Mesenchymal stem cell (in vitro differentiated cells and primary cell): ENCODE data around the gene CHKB.
"Not testable (repeated sequence)": the region's sequence is repeated elsewhere in the genome, so short reads cannot be mapped to it uniquely, and the experiment has no call there.

Experiments
- DNase-seq: peaks from one replicate; pipeline ENCODE4 v3.0.0-alpha.2; 2013
- H2AFZ ChIP-seq: one replicate; pipeline ENCODE4 v1.6.1; 2013; ENCODE audit warnings: low read depth, mild to moderate bottlenecking, control low read depth, inconsistent platforms, low read length, moderate library complexity
- H2AK5ac ChIP-seq: 2 replicates; pipeline ENCODE4 v1.6.1; 2013; ENCODE audit warnings: low read length, moderate library complexity, mild to moderate bottlenecking, inconsistent platforms; ENCODE audit not compliant: severe bottlenecking
- H2BK120ac ChIP-seq: one replicate; pipeline ENCODE4 v1.6.1; 2013; ENCODE audit warnings: low read depth, mild to moderate bottlenecking, inconsistent platforms, low read length, moderate library complexity
- H2BK12ac ChIP-seq, 2 experiments: one replicate each; pipeline ENCODE4 v1.6.1; 2013; ENCODE audit warnings: inconsistent platforms in 2 of 2, low read length in 2 of 2, mild to moderate bottlenecking in 2 of 2, moderate library complexity in 2 of 2, control low read depth in 1 of 2
- H2BK15ac ChIP-seq: one replicate; pipeline ENCODE4 v1.6.1; 2013; ENCODE audit warnings: mild to moderate bottlenecking, low read depth, inconsistent platforms; ENCODE audit not compliant: poor library complexity, severe bottlenecking
- H2BK5ac ChIP-seq: 2 replicates; pipeline ENCODE4 v1.6.1; 2013; ENCODE audit warnings: low read depth, mild to moderate bottlenecking, low read length, control low read depth, inconsistent platforms; ENCODE audit not compliant: poor library complexity, severe bottlenecking
- H3K14ac ChIP-seq, 2 experiments: one replicate each; pipeline ENCODE4 v1.6.1; 2013; ENCODE audit warnings: inconsistent platforms in 2 of 2, low read length in 2 of 2, control low read depth in 1 of 2, mild to moderate bottlenecking in 1 of 2, moderate library complexity in 1 of 2
- H3K18ac ChIP-seq, 2 experiments: one replicate each; pipeline ENCODE4 v1.6.1; 2013; ENCODE audit warnings: inconsistent platforms in 2 of 2, low read length in 2 of 2, control low read depth in 1 of 2, low read depth in 1 of 2, mild to moderate bottlenecking in 1 of 2
- H3K23ac ChIP-seq, 2 experiments: one replicate each; pipeline ENCODE4 v1.6.1; 2013; ENCODE audit warnings: inconsistent platforms in 2 of 2, low read length in 2 of 2, mild to moderate bottlenecking in 2 of 2, moderate library complexity in 2 of 2, control low read depth in 1 of 2
- H3K27ac ChIP-seq: 2 replicates; pipeline ENCODE4 v1.5.1; 2013; ENCODE audit warnings: mild to moderate bottlenecking, moderate library complexity, low read length, control low read depth, inconsistent platforms; ENCODE audit not compliant: poor library complexity, severe bottlenecking
- H3K27me3 ChIP-seq, 2 experiments: 2 replicates each; pipeline versions ENCODE4 v1.6.1 to v1.7.0; 2013; ENCODE audit warnings: low read length in 2 of 2, mild to moderate bottlenecking in 2 of 2, moderate library complexity in 2 of 2, control low read depth in 1 of 2, inconsistent platforms in 1 of 2; ENCODE audit not compliant: control insufficient read depth in 1 of 2, insufficient read depth in 1 of 2
- H3K36me3 ChIP-seq, 2 experiments: 2 replicates each; pipeline versions ENCODE4 v1.6.1 to v1.7.0; 2013; ENCODE audit warnings: low read length in 2 of 2, control low read depth in 1 of 2, inconsistent platforms in 1 of 2, low read depth in 1 of 2, mild to moderate bottlenecking in 1 of 2; ENCODE audit not compliant: insufficient read depth in 2 of 2, control insufficient read depth in 1 of 2
- H3K4ac ChIP-seq, 2 experiments: one replicate each; pipeline ENCODE4 v1.6.1; 2013; ENCODE audit warnings: inconsistent platforms in 2 of 2, low read length in 2 of 2, mild to moderate bottlenecking in 2 of 2, moderate library complexity in 2 of 2, control low read depth in 1 of 2, low read depth in 1 of 2
- H3K4me1 ChIP-seq: 2 replicates; pipeline ENCODE4 v1.6.1; 2013; ENCODE audit warnings: low read depth, low read length, control low read depth; ENCODE audit not compliant: control insufficient read depth, insufficient read depth
- H3K4me2 ChIP-seq: 2 replicates; pipeline ENCODE4 v1.6.1; 2013; ENCODE audit warnings: low read length, mild to moderate bottlenecking, inconsistent platforms; ENCODE audit not compliant: poor library complexity, severe bottlenecking
- H3K4me3 ChIP-seq, 2 experiments: 2 replicates each; pipeline versions ENCODE4 v1.5.1 to v1.7.0; 2013; ENCODE audit warnings: low read length in 2 of 2, mild to moderate bottlenecking in 2 of 2, control low read depth in 1 of 2, low read depth in 1 of 2; ENCODE audit not compliant: insufficient read depth in 1 of 2
- H3K79me1 ChIP-seq: replicated peaks from 2 replicates; pipeline ENCODE4 v1.6.1; 2013; ENCODE audit warnings: mild to moderate bottlenecking, control low read depth, low read length, inconsistent platforms; ENCODE audit not compliant: poor library complexity, severe bottlenecking
- H3K9ac ChIP-seq: 2 replicates; pipeline ENCODE4 v1.7.0; 2013; ENCODE audit warnings: mild to moderate bottlenecking, low read length, moderate library complexity
- H3K9me3 ChIP-seq: 2 replicates; pipeline ENCODE4 v1.7.0; 2013; ENCODE audit warnings: mild to moderate bottlenecking, low read length; ENCODE audit not compliant: control insufficient read depth
- H4K8ac ChIP-seq: one replicate; pipeline ENCODE4 v1.6.1; 2013; ENCODE audit warnings: inconsistent platforms, mild to moderate bottlenecking, low read length, moderate library complexity
- H4K91ac ChIP-seq: one replicate; pipeline ENCODE4 v1.6.1; 2013; ENCODE audit warnings: mild to moderate bottlenecking, low read length, inconsistent platforms
- WGBS: methylation state at CpG from one replicate; pipeline ENCODE4 v1.1.7; 2013; ENCODE audit warnings: mixed read lengths; 5-methylcytosine and 5-hydroxymethylcytosine counted together

Gene CHKB

GRCh38 chr22:50608058-50608840 is 25.6 kb upstream of the CHKB start:
- H2AK5ac ChIP-seq, H2AFZ ChIP-seq, H3K27ac ChIP-seq, H3K23ac ChIP-seq, H3K9me3 ChIP-seq, H3K4me3 ChIP-seq, H4K8ac ChIP-seq, H4K91ac ChIP-seq, DNase-seq, H2BK120ac ChIP-seq, H3K4ac ChIP-seq, H3K4me1 ChIP-seq, H2BK15ac ChIP-seq, H2BK12ac ChIP-seq, H3K9ac ChIP-seq, H3K18ac ChIP-seq, H3K4me2 ChIP-seq, H3K14ac ChIP-seq, H2BK5ac ChIP-seq, H3K79me1 ChIP-seq: not testable (repeated sequence)
- WGBS, result 88% methylated on average over 39 of the region's 39 CpGs
- Histone ChIP-seq H3K36me3 (peaks cover 0 to 11% of the 10 kb centered on the region in 2 experiments), H3K27me3 (peaks cover 46 to 86% of the 10 kb centered on the region in 2 experiments)

- 64% methylated on average over 6 of the region's 6 CpGs for WGBS
- no peak overlapping the region for H4K8ac ChIP-seq
Observed at GRCh38 chr22:50607659-50608020, 25.0 kb upstream of the CHKB start.

GRCh38 chr22:50606946-50607658 is 24.5 kb upstream of the CHKB start:
- DNase-seq, result no peak
- Histone ChIP-seq H3K4me1 (no peaks in the 10 kb centered on the region), H2BK120ac (no peak overlapping the region), H3K79me1 (no peaks in the 10 kb centered on the region), H3K27me3 (peaks cover 48 to 88% of the 10 kb centered on the region in 2 experiments), H2AFZ (no peak overlapping the region), H3K18ac (no peak overlapping the region), H2BK5ac (no peak overlapping the region), H3K14ac (no peak overlapping the region), H3K4ac (no peak overlapping the region), H3K4me2 (no peak overlapping the region), H3K23ac (no peak overlapping the region), H2BK12ac (no peak overlapping the region), H2BK15ac (no peak overlapping the region), H3K36me3 (peaks cover 0 to 7% of the 10 kb centered on the region in 2 experiments), H3K4me3 (no peak overlapping the region), H4K91ac (no peak overlapping the region), H3K9ac (no peak overlapping the region), H3K27ac (no peak overlapping the region), H3K9me3 (no peaks in the 10 kb centered on the region), H4K8ac (no peak overlapping the region), H2AK5ac (no peak overlapping the region)
- 81% methylated on average over 17 of the region's 18 CpGs for WGBS

More at GRCh38 chr22:50607659-50608020, 25.0 kb upstream of the CHKB start:
- Histone ChIP-seq H2BK12ac (no peak overlapping the region), H3K9me3 (no peaks in the 10 kb centered on the region), H3K4me2 (no peak overlapping the region), H2BK15ac (no peak overlapping the region), H3K4me1 (no peaks in the 10 kb centered on the region), H2AK5ac (no peak overlapping the region), H3K4me3 (no peak overlapping the region), H3K27me3 (peaks cover 47 to 87% of the 10 kb centered on the region in 2 experiments), H3K9ac (no peak overlapping the region), H2BK120ac (no peak overlapping the region), H3K18ac (no peak overlapping the region), H3K79me1 (no peaks in the 10 kb centered on the region), H3K36me3 (peaks cover 0 to 7% of the 10 kb centered on the region in 2 experiments), H2BK5ac (no peak overlapping the region), H2AFZ (no peak overlapping the region), H3K23ac (no peak overlapping the region), H4K91ac (no peak overlapping the region), H3K27ac (no peak overlapping the region), H3K4ac (no peak overlapping the region), H3K14ac (no peak overlapping the region)
- DNase-seq, result no peak

GRCh38 chr22:50606165-50606945 is 23.7 kb upstream of the CHKB start:
- no peak overlapping the region for H2BK15ac ChIP-seq
- no peak overlapping the region for H2AK5ac ChIP-seq
- no peak for DNase-seq
- WGBS, result 77% methylated on average over 19 of the region's 19 CpGs
- no peak overlapping the region for H3K4me3 ChIP-seq
- no peak overlapping the region for H4K8ac ChIP-seq
- no peak overlapping the region for H2BK5ac ChIP-seq
- H2BK12ac ChIP-seq, result no peak overlapping the region
- peaks cover 56 to 90% of the 10 kb centered on the region in 2 experiments for H3K27me3 ChIP-seq
- H2AFZ ChIP-seq, result no peak overlapping the region
- no peak overlapping the region for H3K27ac ChIP-seq
- H4K91ac ChIP-seq, result no peak overlapping the region
- no peak overlapping the region for H3K18ac ChIP-seq
- H3K79me1 ChIP-seq, result no peaks in the 10 kb centered on the region
- H3K23ac ChIP-seq, result no peak overlapping the region
- no peak overlapping the region for H2BK120ac ChIP-seq
- no peaks in the 10 kb centered on the region for H3K4me1 ChIP-seq
- no peak overlapping the region for H3K9ac ChIP-seq
- H3K9me3 ChIP-seq, result no peaks in the 10 kb centered on the region
- H3K14ac ChIP-seq, result no peak overlapping the region
- no peak overlapping the region for H3K4me2 ChIP-seq
- H3K4ac ChIP-seq, result no peak overlapping the region
- H3K36me3 ChIP-seq, result peaks cover 0 to 7% of the 10 kb centered on the region in 2 experiments
